H7 (cell line): ENCODE data around the gene SPATA21. TPM values are rescaled to one million over a fixed set of nuclear protein-coding genes. Genes with fewer than 3 reads are reported as not detected.
"Not testable (repeated sequence)": the region's sequence is repeated elsewhere in the genome, so short reads cannot be mapped to it uniquely, and the experiment has no call there.

Experiments used
- DNase-seq: peaks from one replicate; pipeline ENCODE4 v3.0.0; 2012
- H3K27me3 ChIP-seq: 2 replicates; pipeline ENCODE4 v1.6.0; 2011; ENCODE audit warnings: mild to moderate bottlenecking, low read length; ENCODE audit not compliant: control insufficient read depth, insufficient read depth
- H3K36me3 ChIP-seq: replicated peaks from 2 replicates; pipeline ENCODE4 v1.5.1; 2011; ENCODE audit warnings: low read length; ENCODE audit not compliant: control insufficient read depth, insufficient read depth
- H3K4me3 ChIP-seq: 2 replicates; pipeline ENCODE4 v1.5.1; 2011; ENCODE audit warnings: low read depth, mild to moderate bottlenecking, control low read depth, low read length, moderate library complexity; ENCODE audit not compliant: insufficient read depth
- total RNA-seq: library from RNA; depleted of rRNA; stranded (reverse); fragments of >200 nt; shearing (Covaris generic); gene quantifications from 2 replicates; pipeline ENCODE4 v1.2.3, GENCODE V29; 2014

Gene SPATA21
- total RNA-seq, 1 experiment from 2014 or later = not detected

DNA sequence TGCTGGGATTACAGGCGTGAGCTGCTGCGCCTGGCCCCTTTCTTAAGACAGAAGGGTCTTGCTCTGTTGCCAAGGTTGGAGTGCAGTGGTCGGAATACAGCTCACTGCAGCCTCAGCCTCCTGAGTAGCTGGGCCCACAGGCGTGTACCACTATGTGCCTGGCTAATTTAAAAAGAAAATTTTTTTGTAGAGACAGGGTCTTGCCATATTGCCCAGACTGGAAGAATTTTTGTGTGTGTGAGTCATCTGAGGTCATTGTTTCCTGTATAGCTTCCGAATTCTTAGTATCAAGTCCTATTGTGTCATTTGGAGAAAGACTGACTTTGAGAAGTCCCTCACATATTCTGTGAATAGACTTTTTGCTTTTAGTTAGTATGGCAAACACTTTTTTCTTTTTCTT lies 65.5 kb downstream of the SPATA21 start:
- H3K4me3 ChIP-seq = no peak overlapping the region
- DNase-seq = no peak
- H3K36me3 ChIP-seq = peaks cover 1% of the 10 kb centered on the region; the same call in 1 of the 2 replicates
- no peaks in the 10 kb centered on the region for H3K27me3 ChIP-seq

DNA sequence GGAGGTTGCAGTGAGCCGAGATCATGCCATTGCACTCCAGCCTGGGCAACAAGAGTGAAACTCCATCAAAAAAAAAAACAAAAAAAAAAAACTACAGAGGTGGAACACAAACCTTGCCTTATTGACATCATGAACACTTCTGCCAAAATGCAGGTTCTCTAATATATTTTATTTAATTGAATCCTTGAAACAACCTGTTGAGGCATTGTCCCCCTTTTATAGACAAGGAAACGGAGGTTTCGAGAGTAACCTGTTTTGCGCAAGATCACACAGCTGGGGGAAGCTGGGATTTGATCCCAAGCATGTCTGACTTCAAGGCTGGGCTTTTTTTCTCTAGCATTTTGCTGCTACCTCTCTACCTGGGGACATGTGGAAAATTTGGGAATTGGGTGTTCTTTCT lies 67.4 kb downstream of the SPATA21 start:
- Histone ChIP-seq H3K27me3 (no peaks in the 10 kb centered on the region), H3K4me3 (no peak overlapping the region), H3K36me3 (0 out of 2 replicates have a peak, but pooled peaks cover 1% of the 10 kb centered on the region)
- no peak for DNase-seq

GRCh38 chr1:16367968-16368890 lies 69.0 kb downstream of the SPATA21 start:
- H3K4me3 ChIP-seq = peak overlapping the region; percentile 98
- H3K36me3 ChIP-seq = 0 out of 2 replicates have a peak, but pooled peaks cover 1% of the 10 kb centered on the region
- peak; percentile 80 for DNase-seq
- H3K27me3 ChIP-seq = no peaks in the 10 kb centered on the region

DNA sequence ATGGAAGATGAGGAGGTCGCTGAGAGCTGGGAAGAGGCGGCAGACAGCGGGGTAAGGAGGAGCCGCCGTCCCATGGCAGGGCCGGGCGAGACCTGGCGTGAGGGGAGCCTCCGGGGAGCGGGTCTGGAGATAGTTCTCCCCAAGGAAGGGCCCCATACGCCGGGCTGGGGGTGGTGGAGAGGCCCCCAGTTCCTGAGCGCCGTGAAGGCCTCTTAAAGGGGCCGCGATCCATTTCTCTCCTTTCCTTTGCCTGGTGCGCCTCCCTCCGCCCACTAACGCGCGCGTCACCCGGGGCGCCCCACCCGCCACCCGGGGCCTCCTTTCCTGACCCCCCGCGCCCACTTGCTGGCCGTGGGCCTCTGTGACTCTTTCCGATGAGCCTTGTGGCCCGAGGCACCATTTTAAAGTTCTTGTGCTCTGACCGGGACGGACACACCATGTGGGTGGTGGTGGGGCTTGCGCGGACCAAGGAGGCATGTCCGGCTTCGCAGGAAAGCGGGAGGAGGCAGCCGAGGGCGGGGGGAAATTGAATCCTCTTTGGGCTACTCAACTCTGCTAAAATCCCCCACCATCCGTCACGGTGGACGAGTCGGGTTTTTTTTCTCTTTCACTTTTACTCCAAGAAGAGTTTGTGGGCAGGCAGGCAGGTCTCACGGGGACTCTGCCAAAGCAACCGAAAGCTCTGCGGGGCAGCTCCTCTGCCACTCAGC lies 69.8 kb downstream of the SPATA21 start:
- H3K27me3 ChIP-seq = no peaks in the 10 kb centered on the region
- H3K36me3 ChIP-seq = no peaks in the 10 kb centered on the region
- peak; percentile 83 for DNase-seq
- H3K4me3 ChIP-seq = peak overlapping the region; percentile 98

DNA sequence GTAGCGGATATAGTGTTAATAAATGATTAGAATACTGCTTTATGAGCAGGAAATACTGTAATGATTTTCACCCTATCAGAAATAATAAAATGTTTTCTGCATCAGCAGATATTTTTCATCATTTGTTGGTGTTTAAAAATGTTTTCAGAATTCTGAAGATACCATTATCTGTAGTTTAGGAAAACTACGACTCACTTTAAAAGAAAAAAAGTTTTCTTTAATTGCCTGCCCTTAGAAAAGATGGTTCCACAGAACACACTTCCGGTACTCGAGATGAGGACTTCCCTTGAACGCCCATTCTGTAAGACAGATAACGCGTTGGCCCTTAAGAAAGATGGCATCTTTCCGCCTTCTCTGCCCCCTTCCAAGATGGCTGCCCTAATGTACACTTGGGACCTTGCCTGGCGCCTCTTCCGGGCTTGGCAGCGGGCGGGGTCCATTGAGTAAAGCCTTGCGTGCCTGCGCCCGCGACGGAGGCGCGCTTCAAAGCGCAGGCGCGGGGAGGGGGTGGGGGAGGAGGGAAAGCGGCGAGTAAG lies 70.4 kb downstream of the SPATA21 start, which contains the start of gene SZRD1:
Gene SZRD1 (plus strand): TSS at position 521 of the 536 bp plus-strand sequence. CDS start 16 bp downstream, outside the sequence.
- Histone ChIP-seq H3K27me3 (no peaks in the 10 kb centered on the region), H3K36me3 (no peaks in the 10 kb centered on the region), H3K4me3 (peak within 1 kb of the TSS; percentile 98)
- peak; percentile 97 for DNase-seq

GRCh38 chr1:16365146-16365498 lies 72.1 kb downstream of the SPATA21 start:
- DNase-seq = not testable (repeated sequence)

DNA sequence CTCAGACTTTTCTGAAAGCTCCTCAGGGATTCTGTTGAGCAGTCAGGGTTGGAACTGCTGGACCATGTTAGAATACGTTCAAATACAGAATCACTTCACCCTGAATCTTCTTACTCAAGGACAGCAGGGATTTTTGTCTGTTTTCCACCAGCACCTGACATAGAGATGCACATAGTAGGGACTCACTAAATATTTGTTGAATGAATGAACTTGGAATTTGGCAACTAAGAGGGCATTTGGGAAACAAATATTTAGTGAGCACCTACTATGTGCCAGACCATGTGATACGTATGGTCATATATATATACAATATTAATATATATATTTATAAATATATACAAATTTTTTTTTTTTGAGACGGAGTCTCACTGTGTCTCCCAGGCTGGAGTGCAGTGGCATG lies 80.4 kb downstream of the SPATA21 start:
- H3K4me3 ChIP-seq = no peak overlapping the region
- H3K36me3 ChIP-seq = no peaks in the 10 kb centered on the region
- no peak for DNase-seq
- H3K27me3 ChIP-seq = no peaks in the 10 kb centered on the region

More at GRCh38 chr1:16365146-16365498, 72.1 kb downstream of the SPATA21 start:
- H3K4me3 ChIP-seq, H3K36me3 ChIP-seq, H3K27me3 ChIP-seq: not testable (repeated sequence)

DNA sequence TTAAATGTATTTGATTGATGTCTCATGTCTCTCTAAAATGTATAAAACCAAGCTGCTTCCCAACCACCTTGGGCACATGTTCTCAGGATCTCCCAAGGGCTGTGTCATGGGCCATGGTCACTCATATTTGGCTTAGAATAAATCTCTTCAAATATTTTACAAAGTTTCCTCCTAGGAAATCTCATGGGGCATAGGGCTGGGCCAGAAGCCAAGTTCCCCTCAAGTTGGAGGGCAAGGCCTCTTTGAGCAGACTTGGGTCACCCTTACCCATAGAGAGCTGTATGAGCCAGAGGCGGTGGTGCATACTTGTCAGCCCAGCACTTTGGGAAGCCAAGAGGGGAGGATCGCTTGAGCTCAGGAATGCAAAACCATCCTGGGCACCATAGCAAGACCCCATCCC lies 82.6 kb downstream of the SPATA21 start:
- no peaks in the 10 kb centered on the region for H3K36me3 ChIP-seq
- no peak for DNase-seq
- no peaks in the 10 kb centered on the region for H3K27me3 ChIP-seq
- H3K4me3 ChIP-seq = no peak overlapping the region

GRCh38 chr1:16352842-16353535 lies 84.2 kb downstream of the SPATA21 start:
- Histone ChIP-seq H3K4me3 (peak overlapping the region; percentile 92), H3K27me3 (no peaks in the 10 kb centered on the region), H3K36me3 (no peaks in the 10 kb centered on the region)
- peak; percentile 35 for DNase-seq

DNA sequence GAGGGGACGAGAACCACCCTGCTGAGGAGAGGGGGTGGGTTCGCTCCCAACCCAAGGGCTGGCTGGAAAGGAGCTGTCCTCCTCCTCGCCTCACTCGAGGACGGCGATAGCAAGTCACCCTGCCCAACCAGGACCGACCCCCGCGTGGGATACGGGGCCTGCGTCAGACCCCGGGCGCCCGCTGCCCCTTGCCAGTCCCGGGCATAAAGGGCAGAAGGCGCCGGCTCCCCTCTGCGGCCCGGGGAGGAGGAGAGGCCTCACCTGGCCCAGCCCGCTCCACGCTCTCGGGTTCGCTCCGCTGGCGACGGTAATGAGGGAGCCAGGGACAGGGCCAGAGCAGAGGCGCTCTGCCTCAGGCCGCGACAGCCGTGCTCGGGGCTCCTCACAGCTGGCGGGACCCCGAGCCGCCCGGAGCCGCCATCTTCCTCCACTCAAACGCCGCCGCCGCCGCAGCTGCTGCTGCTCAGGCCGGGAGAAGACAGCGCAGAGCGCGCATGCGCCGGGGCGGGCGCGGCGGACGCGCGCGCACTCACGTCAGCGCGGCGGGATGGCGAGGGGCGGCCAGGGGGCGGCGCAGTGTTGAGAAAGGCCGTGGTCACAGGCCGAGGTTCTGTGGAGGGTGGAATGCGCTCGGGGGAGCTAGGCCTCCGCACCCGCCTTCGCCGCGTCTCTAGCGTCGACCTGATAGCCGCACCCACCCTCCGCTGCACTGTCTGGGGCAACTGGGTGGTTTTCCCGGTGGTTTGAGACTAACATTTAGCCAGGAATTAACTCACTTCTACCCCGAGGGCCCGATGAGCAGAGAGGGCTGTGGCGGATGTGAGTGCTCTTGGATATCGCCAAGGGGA lies 85.0 kb downstream of the SPATA21 start, which contains the start of gene FBXO42:
Gene FBXO42 (minus strand): TSS at position 487 of the 848 bp plus-strand sequence. CDS start 37,062 bp downstream, outside the sequence.
- Histone ChIP-seq H3K4me3 (peak within 1 kb of the TSS; percentile 92), H3K36me3 (no peaks in the 10 kb centered on the region), H3K27me3 (no peaks in the 10 kb centered on the region)
- peak; percentile 97 for DNase-seq

- peak overlapping the region; percentile 92 for H3K4me3 ChIP-seq
- no peaks in the 10 kb centered on the region for H3K27me3 ChIP-seq
- H3K36me3 ChIP-seq = no peaks in the 10 kb centered on the region
- DNase-seq = peak; percentile 34
Observed at GRCh38 chr1:16351456-16351993, 85.7 kb downstream of the SPATA21 start.

- H3K27me3 ChIP-seq = no peaks in the 10 kb centered on the region
- no peak overlapping the region for H3K4me3 ChIP-seq
- no peak for DNase-seq
- H3K36me3 ChIP-seq = no peaks in the 10 kb centered on the region
Observed at GRCh38 chr1:16349847-16350406, 87.3 kb downstream of the SPATA21 start.
